HCT116 (cell line): Measurements from ENCODE around the gene AP1S1. TPM values are rescaled to one million over a fixed set of nuclear protein-coding genes. Genes with fewer than 3 reads are reported as not detected.

ENCODE experiments used
- ATAC-seq: fragments of 200-7000 bp; cut with Tn5 transposase; 2 replicates; pipeline ENCODE4 v1.9.1; 2020; ENCODE audit warnings: mild to moderate bottlenecking, moderate library complexity
- BruUV-seq: library from RNA; stranded (reverse); fragments of 400-500 nt; replicated peaks from 2 replicates; lab custom pipeline; 2021; lab: Mats Ljungman, UMichigan
- CTCF ChIA-PET: fragments of 300-600 bp; sonication (Branson Sonifier 250); formaldehyde crosslinking; loops from one replicate; lab custom pipeline; 2021; ENCODE audit warnings: antibody characterized with exemption; lab: Charles Lee
- POLR2A ChIA-PET: fragments of 300-600, 350-600 bp; sonication (Branson Sonifier 250); formaldehyde crosslinking; loops from one replicate; lab custom pipeline; 2021; ENCODE audit warnings: antibody characterized with exemption; lab: Charles Lee
- RAD21 ChIA-PET, 2 experiments: fragments of 300-600 bp; sonication (Branson Sonifier 250); formaldehyde crosslinking; loops; one replicate each; lab custom pipeline; 2023; ENCODE audit warnings: low total read pairs in 2 of 2; ENCODE audit not compliant: uncharacterized antibody in 2 of 2, unreplicated experiment in 2 of 2, low non-redundant PET in 1 of 2; lab: Charles Lee
- DNase-seq: peaks from one replicate; pipeline ENCODE4 v3.0.0-alpha.2; 2010; ENCODE audit warnings: low read depth, low spot score
- H2AFZ ChIP-seq: fragments of 200-600 bp; shearing (Covaris generic), sonication (generic); 2 replicates; pipeline ENCODE4 v1.6.1; 2017; ENCODE audit warnings: low read depth, mixed run types, mixed read lengths, antibody characterized with exemption, low read length; ENCODE audit not compliant: poor library complexity, severe bottlenecking
- H3K27ac ChIP-seq: 2 replicates; pipeline ENCODE4 v1.5.1; 2012; ENCODE audit warnings: low read depth, low read length
- H3K27me3 ChIP-seq: fragments of 200-600 bp; sonication (generic); 2 replicates; pipeline ENCODE4 v1.6.1; 2016; ENCODE audit warnings: mixed run types, low read length, mixed read lengths; ENCODE audit not compliant: insufficient read depth
- H3K36me3 ChIP-seq, 2 experiments: fragments of 200-500 bp in 1 of 2; fragments of 200-600 bp in 1 of 2; sonication (Bioruptor generic) in 1 of 2; sonication (generic) in 1 of 2; 2 replicates each; pipeline versions ENCODE4 v1.5.1 to v1.6.1; 2014 to 2016; ENCODE audit warnings: low read length in 2 of 2, inconsistent platforms in 1 of 2, mixed read lengths in 1 of 2, mixed run types in 1 of 2; ENCODE audit not compliant: insufficient read depth in 2 of 2, control insufficient read depth in 1 of 2
- H3K4me1 ChIP-seq, 2 experiments: fragments of 200-600 bp in 1 of 2; sonication (generic) in 1 of 2; 2 replicates each; pipeline versions ENCODE4 v1.5.1 to v1.6.1; 2012 to 2017; ENCODE audit warnings: low read length in 2 of 2, inconsistent platforms in 1 of 2, mild to moderate bottlenecking in 1 of 2, mixed read lengths in 1 of 2, mixed run types in 1 of 2, moderate library complexity in 1 of 2; ENCODE audit not compliant: insufficient read depth in 2 of 2, control insufficient read depth in 1 of 2
- H3K4me2 ChIP-seq: fragments of 200-600 bp; sonication (generic); 2 replicates; pipeline ENCODE4 v1.6.1; 2017; ENCODE audit warnings: mixed run types, low read length, mixed read lengths
- H3K4me3 ChIP-seq, 2 experiments: fragments of 200-600 bp in 1 of 2; sonication (generic) in 1 of 2; replicated peaks in 1 of 2; 2 replicates each; pipeline ENCODE4 v1.5.1; 2011 to 2016; ENCODE audit warnings: low read length in 2 of 2, control low read depth in 1 of 2, low read depth in 1 of 2, mild to moderate bottlenecking in 1 of 2, mixed read lengths in 1 of 2, mixed run types in 1 of 2
- H3K79me2 ChIP-seq: fragments of 200-600 bp; sonication (generic); 2 replicates; pipeline ENCODE4 v1.6.1; 2017; ENCODE audit warnings: mild to moderate bottlenecking, mixed run types, low read length, moderate library complexity, mixed read lengths; ENCODE audit not compliant: insufficient read depth
- H3K9ac ChIP-seq: fragments of 200-600 bp; sonication (generic); 2 replicates; pipeline ENCODE4 v1.6.1; 2016; ENCODE audit warnings: low read length, mixed read lengths
- H3K9me2 ChIP-seq: fragments of 200-600 bp; sonication (generic), shearing (Covaris generic); 2 replicates; pipeline ENCODE4 v1.6.1; 2017; ENCODE audit warnings: mixed run types, mild to moderate bottlenecking, moderate library complexity; ENCODE audit not compliant: insufficient read depth
- H3K9me3 ChIP-seq, 2 experiments: fragments of 200-500 bp in 1 of 2; fragments of 200-600 bp in 1 of 2; sonication (Bioruptor generic) in 1 of 2; sonication (generic) in 1 of 2; 2 replicates each; pipeline ENCODE4 v1.6.1; 2014 to 2017; ENCODE audit warnings: low read length in 2 of 2, mixed read lengths in 2 of 2, inconsistent platforms in 1 of 2, low read depth in 1 of 2, mild to moderate bottlenecking in 1 of 2, mixed run types in 1 of 2, moderate library complexity in 1 of 2; ENCODE audit not compliant: control insufficient read depth in 1 of 2, insufficient read depth in 1 of 2
- H4K20me1 ChIP-seq: fragments of 200-600 bp; sonication (generic), shearing (Covaris generic); 2 replicates; pipeline ENCODE4 v1.6.1; 2017; ENCODE audit warnings: mixed run types, mild to moderate bottlenecking, moderate library complexity; ENCODE audit not compliant: insufficient read depth
- CBX3 ChIP-seq: IDR thresholded peaks from 2 replicates; pipeline ENCODE4 v1.6.1; 2012; ENCODE audit warnings: low read depth
- ELF1 ChIP-seq: IDR thresholded peaks from 2 replicates; pipeline ENCODE4 v1.6.1; 2012; ENCODE audit warnings: low read depth, borderline replicate concordance
- FOSL1 ChIP-seq: IDR thresholded peaks from 2 replicates; pipeline ENCODE4 v1.6.1; 2012; ENCODE audit warnings: low read depth
- JUND ChIP-seq: IDR thresholded peaks from 2 replicates; pipeline ENCODE4 v1.6.1; 2012
- POLR2A ChIP-seq: IDR thresholded peaks from 2 replicates; pipeline ENCODE4 v1.7.0; 2011; ENCODE audit warnings: borderline replicate concordance; ENCODE audit not compliant: insufficient read depth, insufficient read length; ENCODE audit errors: extremely low read depth
- SRF ChIP-seq: IDR thresholded peaks from 2 replicates; pipeline ENCODE4 v1.6.1; 2012; ENCODE audit warnings: low read depth
- YY1 ChIP-seq: IDR thresholded peaks from 2 replicates; pipeline ENCODE4 v1.6.1; 2011; ENCODE audit warnings: low read length, low read depth, moderate library complexity, mild to moderate bottlenecking; ENCODE audit not compliant: insufficient replicate concordance; ENCODE audit errors: extremely low read depth
- intact Hi-C: fragments of 100-400 bp; cut with micrococcal nuclease; formaldehyde crosslinking; loops from 2 replicates; pipeline ENCODE4 v1.10.0; 2022
- total RNA-seq: library from RNA; stranded (reverse); gene quantifications from one replicate; pipeline ENCODE4 v1.2.1, GENCODE V29; 2021; ENCODE audit not compliant: unreplicated experiment
- TF ChIP-seq, protein P1 (sequence below): IDR thresholded peaks from 2 replicates; pipeline ENCODE4 v1.6.1; 2012
- TF ChIP-seq, protein P2 (sequence below): IDR thresholded peaks from 2 replicates; pipeline ENCODE4 v1.6.1; 2012; ENCODE audit warnings: low read depth

The AP1S1 gene
- total RNA-seq, 1 experiment from 2014 or later, result 130 TPM

GRCh38 chr7:101108330-101108857 lies 45.9 kb upstream of the AP1S1 start:
- peak overlapping the region; percentile 25; the same call in 1 of the 2 replicates for H3K4me2 ChIP-seq
- POLR2A ChIA-PET, result interaction anchor here (1.0 to 2.6 kb wide), 2 partner anchors 14 to 18 kb away, joined by 3 to 8 read pairs; no protein-coding TSS in a partner anchor
- no peak for DNase-seq

More at GRCh38 chr7:101108330-101108857, 45.9 kb upstream of the AP1S1 start:
- Histone ChIP-seq H3K9me3 (no peaks in the 10 kb centered on the region), H3K79me2 (no peaks in the 10 kb centered on the region), H2AFZ (no peak overlapping the region), H3K27me3 (no peaks in the 10 kb centered on the region), H3K27ac (no peak overlapping the region), H3K36me3 (no peaks in the 10 kb centered on the region), H4K20me1 (no peaks in the 10 kb centered on the region), H3K4me1 (peaks cover 20 to 36% of the 10 kb centered on the region in 2 experiments), H3K4me3 (no peak overlapping the region), H3K9ac (no peak overlapping the region), H3K9me2 (no peaks in the 10 kb centered on the region)
- BruUV-seq, result no TSS peak
- intact Hi-C loops, result no loop called here
- CTCF ChIA-PET, result no interaction called here
- TF ChIP-seq, protein P1, sequence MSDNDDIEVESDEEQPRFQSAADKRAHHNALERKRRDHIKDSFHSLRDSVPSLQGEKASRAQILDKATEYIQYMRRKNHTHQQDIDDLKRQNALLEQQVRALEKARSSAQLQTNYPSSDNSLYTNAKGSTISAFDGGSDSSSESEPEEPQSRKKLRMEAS, result no peak
- TF ChIP-seq CBX3, result no peak
- no peak for TF ChIP-seq JUND
- TF ChIP-seq ELF1, result no peak
- TF ChIP-seq POLR2A, result no peak
- no peak for TF ChIP-seq FOSL1
- no peak for TF ChIP-seq YY1
- TF ChIP-seq, protein P2, sequence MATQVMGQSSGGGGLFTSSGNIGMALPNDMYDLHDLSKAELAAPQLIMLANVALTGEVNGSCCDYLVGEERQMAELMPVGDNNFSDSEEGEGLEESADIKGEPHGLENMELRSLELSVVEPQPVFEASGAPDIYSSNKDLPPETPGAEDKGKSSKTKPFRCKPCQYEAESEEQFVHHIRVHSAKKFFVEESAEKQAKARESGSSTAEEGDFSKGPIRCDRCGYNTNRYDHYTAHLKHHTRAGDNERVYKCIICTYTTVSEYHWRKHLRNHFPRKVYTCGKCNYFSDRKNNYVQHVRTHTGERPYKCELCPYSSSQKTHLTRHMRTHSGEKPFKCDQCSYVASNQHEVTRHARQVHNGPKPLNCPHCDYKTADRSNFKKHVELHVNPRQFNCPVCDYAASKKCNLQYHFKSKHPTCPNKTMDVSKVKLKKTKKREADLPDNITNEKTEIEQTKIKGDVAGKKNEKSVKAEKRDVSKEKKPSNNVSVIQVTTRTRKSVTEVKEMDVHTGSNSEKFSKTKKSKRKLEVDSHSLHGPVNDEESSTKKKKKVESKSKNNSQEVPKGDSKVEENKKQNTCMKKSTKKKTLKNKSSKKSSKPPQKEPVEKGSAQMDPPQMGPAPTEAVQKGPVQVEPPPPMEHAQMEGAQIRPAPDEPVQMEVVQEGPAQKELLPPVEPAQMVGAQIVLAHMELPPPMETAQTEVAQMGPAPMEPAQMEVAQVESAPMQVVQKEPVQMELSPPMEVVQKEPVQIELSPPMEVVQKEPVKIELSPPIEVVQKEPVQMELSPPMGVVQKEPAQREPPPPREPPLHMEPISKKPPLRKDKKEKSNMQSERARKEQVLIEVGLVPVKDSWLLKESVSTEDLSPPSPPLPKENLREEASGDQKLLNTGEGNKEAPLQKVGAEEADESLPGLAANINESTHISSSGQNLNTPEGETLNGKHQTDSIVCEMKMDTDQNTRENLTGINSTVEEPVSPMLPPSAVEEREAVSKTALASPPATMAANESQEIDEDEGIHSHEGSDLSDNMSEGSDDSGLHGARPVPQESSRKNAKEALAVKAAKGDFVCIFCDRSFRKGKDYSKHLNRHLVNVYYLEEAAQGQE, result no peak
- TF ChIP-seq SRF, result no peak
- no peak for ATAC-seq
- RAD21 ChIA-PET, result no interaction called here
